ENCODE data around the gene SIPA1L2.

Gene SIPA1L2

GRCh38 chr1:232630047-232630893, at the start of gene SIPA1L2:
Gene SIPA1L2 (minus strand): TSS chr1:232630133. CDS start chr1:232515339, 114,794 bp downstream.
- peak; percentile 87 to 90 for DNase-seq

GRCh38 chr1:232678185-232678886, 48.4 kb upstream of the SIPA1L2 start:
- DNase-seq = no peak

GRCh38 chr1:232676307-232676706, 46.4 kb upstream of the SIPA1L2 start:
- DNase-seq = no peak

GRCh38 chr1:232675898-232676297, 46.0 kb upstream of the SIPA1L2 start:
- no peak for DNase-seq

- DNase-seq = no peak
Observed at GRCh38 chr1:232675260-232675659, 45.3 kb upstream of the SIPA1L2 start.

GRCh38 chr1:232673256-232673655, 43.3 kb upstream of the SIPA1L2 start:
- DNase-seq = no peak

GRCh38 chr1:232669981-232670747, 40.2 kb upstream of the SIPA1L2 start:
- DNase-seq = no peak

- no peak for DNase-seq
Observed at GRCh38 chr1:232667778-232668165, 37.8 kb upstream of the SIPA1L2 start.

GRCh38 chr1:232667094-232667777, 37.3 kb upstream of the SIPA1L2 start:
- no peak for DNase-seq

GRCh38 chr1:232664844-232665777, 35.2 kb upstream of the SIPA1L2 start:
- DNase-seq = no peak

GRCh38 chr1:232662910-232663309, 33.0 kb upstream of the SIPA1L2 start:
- DNase-seq = no peak

- no peak for DNase-seq
Observed at GRCh38 chr1:232658386-232658785, 28.5 kb upstream of the SIPA1L2 start.

GRCh38 chr1:232657426-232658005, 27.6 kb upstream of the SIPA1L2 start:
- no peak for DNase-seq

- DNase-seq = no peak
Observed at GRCh38 chr1:232655746-232656085, 25.8 kb upstream of the SIPA1L2 start.

- DNase-seq = no peak
Observed at GRCh38 chr1:232655028-232655745, 25.3 kb upstream of the SIPA1L2 start.

- no peak for DNase-seq
Observed at GRCh38 chr1:232653789-232654188, 23.9 kb upstream of the SIPA1L2 start.

GRCh38 chr1:232650845-232651244, 20.9 kb upstream of the SIPA1L2 start:
- DNase-seq = no peak

- DNase-seq = no peak
Observed at GRCh38 chr1:232650418-232650817, 20.5 kb upstream of the SIPA1L2 start.

GRCh38 chr1:232648316-232648715, 18.4 kb upstream of the SIPA1L2 start:
- no peak for DNase-seq

- no peak for DNase-seq
Observed at GRCh38 chr1:232644209-232644608, 14.3 kb upstream of the SIPA1L2 start.

- no peak for DNase-seq
Observed at GRCh38 chr1:232643251-232643650, 13.3 kb upstream of the SIPA1L2 start.

Measured in stimulated activated CD4-positive, alpha-beta T cell treated with anti-CD3 and anti-CD28 coated beads, Interleukin-2, amount 100 ng/mL, for 48 hours (primary cell).